NK-92 (cell line): ENCODE data around the gene TRIM38.
"Not testable (repeated sequence)": the region's sequence is repeated elsewhere in the genome, so short reads cannot be mapped to it uniquely, and the experiment has no call there.

ENCODE experiments used
- DNase-seq: peaks from one replicate; lab custom pipeline; 2025; ENCODE audit not compliant: unreplicated experiment; lab: John Stamatoyannopoulos, UW

The TRIM38 gene

DNA sequence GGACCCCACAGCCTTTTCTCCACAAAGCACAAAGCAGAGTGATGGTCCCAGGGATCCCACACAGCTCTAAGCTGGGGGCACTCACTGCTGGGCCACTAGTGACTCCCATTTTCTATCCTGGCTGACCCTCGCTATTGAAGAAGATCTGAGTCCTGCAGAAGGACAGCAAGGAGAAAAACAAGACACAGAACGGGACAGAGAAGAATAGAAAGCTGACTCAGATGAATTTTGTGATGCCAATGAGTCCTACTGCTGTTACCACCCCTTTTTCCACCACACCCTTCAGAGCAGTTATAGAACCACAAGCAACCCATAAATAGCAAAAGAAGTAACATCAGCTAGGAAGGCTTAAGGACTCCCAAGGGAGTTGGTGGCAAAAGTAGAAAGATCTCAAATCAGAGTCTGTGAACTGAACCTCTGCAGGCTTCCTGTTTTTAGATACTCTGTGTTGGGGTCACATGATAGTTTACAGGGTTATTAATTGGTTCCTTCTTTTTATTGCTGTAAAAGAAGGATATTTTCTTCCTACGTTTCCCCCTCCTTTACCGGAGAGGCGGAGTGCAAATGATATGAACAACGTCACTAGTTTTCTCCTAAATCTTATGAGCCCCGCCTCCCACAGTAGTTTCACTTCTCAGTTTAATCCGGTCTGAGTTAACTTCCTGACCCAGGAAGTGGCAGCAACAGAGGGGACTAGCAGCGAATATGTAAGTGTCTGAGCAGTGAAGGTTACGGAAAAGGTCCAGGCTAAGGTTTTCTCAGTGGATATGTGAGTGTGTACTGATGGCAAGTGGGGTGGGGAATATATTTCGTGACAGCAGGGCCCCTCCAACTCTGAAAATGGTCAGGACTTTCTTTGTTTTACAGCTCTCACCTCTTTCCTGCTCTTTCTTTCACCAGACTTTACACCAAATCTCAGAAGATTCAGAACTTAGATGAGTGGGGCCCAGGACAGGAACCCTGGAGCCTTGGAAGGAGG is at the start of gene TRIM38:
TSS of gene TRIM38 (plus strand) at position 654 of the 979 bp plus-strand sequence. CDS start 3,721 bp downstream, outside the sequence.
- no peak for DNase-seq

- no peak for DNase-seq
These were observed 48.9 kb upstream of the TRIM38 start for GRCh38 chr6:25913741-25914140.

- DNase-seq = no peak
These were observed 46.3 kb upstream of the TRIM38 start for GRCh38 chr6:25916330-25916729.

GRCh38 chr6:25916789-25917490 is 45.7 kb upstream of the TRIM38 start:
- no peak for DNase-seq

GRCh38 chr6:25918083-25918683 is 44.4 kb upstream of the TRIM38 start:
- DNase-seq = no peak

DNA sequence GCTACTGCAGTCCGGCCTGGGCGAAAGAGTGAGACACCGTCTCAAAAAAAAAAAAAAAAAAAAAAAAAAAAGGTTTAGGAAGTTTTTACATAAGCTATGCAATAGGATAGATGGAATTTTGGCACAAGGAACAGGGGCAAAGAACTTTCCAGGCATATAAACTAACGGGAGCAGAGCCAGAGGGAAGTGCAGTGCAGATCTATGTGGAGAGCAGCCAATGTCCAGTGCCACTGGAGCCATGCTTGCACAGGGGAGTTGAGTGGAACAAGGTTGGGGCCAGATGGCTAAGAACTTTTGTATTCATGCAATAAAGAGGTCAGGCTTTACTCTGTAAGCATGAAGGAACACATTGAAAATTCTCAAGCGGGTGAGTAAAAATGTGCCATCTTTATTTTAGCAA is 42.9 kb upstream of the TRIM38 start:
- DNase-seq = no peak

DNA sequence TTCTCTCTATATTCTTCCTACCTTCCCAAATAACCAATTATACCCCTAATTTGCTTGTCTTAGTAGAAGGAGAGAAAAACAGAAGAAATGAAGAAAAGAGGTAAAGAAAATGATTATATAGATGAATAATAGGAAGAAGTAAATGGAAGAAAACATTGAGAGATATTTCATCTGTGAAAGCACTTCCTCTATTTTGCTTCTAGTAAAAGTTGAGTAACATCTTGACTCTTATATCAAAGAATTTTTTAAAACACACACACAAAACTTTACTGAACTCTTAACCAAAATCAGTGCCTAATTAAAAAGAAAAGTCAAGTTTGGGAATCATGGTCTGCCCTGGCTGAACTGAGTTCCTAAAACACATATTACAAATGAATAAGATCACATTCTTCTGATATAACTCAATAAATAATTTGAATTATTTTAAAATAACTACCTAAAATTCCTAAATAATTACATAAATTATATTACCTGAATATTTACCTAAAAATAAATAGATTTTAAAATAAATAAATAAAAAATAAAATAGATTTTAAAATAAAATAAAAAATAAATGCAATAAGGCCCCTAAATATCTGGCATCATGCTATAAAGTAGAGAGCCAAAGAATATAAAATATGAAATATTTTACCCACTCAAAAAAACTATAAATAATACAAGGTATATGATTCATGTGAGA is 40.9 kb upstream of the TRIM38 start:
- no peak for DNase-seq

GRCh38 chr6:25922301-25922700 is 40.3 kb upstream of the TRIM38 start:
- no peak for DNase-seq

GRCh38 chr6:25925876-25926275 is 36.7 kb upstream of the TRIM38 start:
- DNase-seq = no peak

DNA sequence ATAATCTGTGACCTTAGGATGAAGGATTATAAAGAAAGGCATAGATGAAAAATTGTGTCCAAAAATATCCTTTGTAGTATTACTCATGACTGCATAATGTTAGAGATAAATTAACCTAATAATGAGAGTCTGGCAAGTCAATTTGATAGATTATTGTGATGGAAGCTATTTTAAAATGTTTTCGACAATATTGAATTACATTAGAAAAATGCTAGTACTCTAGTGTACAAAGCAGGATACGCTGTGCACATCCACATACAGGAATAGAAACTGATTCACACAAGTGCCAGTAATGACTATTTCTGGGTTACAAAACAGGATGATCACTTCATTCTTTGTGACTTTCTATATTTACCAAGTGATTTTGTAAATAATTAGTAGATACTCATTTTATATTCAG is 35.4 kb upstream of the TRIM38 start:
- no peak for DNase-seq

- no peak for DNase-seq
These were observed 34.8 kb upstream of the TRIM38 start for GRCh38 chr6:25927756-25928216.

DNA sequence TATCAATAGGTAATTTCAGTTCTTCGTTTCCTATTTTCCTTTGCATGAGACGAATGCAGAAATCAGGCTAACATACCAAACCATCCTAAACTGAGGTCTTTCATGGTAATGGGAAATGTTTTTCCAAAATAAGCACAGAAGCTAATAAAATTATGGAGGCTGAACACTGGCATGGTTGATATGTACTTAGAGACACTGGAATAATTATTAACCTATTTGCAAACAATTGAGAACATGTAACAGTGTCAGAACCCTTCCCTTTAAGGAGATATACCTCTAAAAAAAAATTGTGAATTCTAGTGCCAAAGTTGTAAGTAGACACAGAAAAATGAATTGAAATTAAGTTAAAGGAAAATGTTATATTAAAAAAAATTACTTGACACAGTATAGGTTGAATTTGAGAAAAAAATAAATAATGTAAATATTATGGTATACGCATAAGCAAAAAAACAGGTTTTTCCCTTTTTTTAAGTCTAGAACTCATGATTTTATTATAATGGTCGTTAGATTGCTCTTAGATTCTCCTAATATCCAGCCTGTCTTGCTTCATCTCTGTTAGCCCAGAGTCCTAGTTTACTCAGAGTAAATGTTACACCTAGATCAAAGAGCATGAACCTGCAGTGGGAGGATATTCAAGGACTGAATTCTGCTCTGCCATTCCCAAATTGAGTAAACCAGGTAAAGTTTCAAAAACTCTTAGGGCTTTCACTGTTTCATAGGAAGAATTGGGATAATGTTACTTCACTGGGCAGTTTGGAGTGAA is 33.9 kb upstream of the TRIM38 start:
- no peak for DNase-seq

DNA sequence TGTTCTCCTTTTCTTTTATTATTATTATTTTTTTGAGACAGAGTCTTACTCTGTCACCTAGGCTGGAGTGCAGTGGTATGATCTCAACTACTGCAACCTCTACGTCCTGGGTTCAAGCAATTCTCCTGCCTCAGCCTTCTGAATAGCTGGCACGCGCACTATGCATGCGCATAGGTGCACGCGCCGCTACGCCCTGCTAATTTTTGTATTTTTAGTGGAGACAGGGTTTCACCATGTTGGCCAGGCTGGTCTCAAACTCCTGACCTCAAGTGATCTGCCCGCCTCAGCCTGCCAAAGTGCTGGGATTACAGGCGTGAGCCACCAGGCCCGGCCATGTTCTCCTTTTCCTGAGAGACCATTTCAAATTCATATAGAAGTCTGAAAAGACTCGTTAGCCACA is 32.8 kb upstream of the TRIM38 start:
- DNase-seq = not testable (repeated sequence)

DNA sequence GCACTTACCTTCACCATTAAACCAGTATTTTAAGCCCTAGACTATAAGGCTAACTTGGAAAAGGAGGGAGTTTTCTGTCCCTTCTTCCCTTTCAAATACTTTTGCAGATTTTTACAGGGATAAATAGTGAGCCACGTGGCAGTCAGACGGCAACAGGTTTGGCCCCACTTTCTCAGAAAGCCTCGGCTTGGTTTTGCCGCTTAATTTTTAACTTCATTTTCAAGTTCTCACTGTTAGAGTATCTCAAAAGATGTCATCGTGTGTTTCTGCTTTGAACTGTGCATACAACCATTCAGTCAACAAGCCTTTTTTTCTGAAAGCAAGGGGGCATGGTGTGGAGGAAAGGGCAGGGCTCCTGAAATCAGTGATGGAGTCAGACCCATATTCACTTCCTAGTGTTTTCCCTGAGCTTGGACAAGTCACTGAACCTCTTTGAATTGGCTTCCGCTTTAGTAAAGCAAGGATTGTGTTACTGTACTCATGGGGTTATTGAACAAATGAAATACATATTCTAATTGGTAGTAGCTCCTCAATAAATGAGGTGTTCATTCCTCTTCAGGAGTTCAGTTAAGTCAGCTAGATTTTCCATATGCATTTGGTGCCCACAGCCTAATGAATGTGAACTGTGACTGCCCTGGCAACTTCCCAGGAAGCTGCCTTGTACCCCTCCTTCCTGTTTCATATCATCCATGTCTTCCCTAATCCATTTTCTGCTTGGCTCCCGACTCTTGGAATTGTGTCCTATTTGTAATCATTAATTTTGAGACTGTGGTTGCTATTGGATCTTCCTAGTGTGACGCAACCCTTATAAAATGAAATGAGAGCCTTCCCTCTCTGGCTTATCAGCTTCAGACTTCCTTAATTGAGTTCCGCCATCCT is 31.8 kb upstream of the TRIM38 start, which contains the start of gene SLC17A2:
TSS of gene SLC17A2 (minus strand) at position 160 of the 879 bp plus-strand sequence. CDS start 4,895 bp downstream, outside the sequence.
- DNase-seq = no peak

GRCh38 chr6:25931411-25931709 is 31.2 kb upstream of the TRIM38 start:
- DNase-seq = no peak

- DNase-seq = no peak
These were observed 28.4 kb upstream of the TRIM38 start for GRCh38 chr6:25934156-25934555.

GRCh38 chr6:25934735-25935313 is 27.8 kb upstream of the TRIM38 start:
- no peak for DNase-seq

GRCh38 chr6:25935953-25936352 is 26.6 kb upstream of the TRIM38 start:
- no peak for DNase-seq

DNA sequence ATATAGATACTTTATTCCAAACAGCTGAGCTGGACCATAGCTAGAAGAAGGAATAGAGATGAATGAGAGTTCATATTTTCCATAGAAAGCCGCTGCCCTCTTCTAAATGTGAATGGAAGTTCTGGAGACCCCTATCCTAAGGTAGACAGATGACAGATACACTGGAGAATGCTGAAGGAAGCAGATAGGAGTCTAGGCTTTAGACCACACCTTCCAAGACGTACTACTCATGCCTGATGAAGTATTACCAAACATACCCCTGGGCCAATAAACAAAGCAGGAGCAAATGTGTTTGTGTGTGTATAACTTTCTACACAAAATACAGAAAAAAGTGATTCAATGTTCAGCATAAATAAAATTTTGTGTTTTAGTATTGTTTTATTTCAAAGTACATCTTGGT is 23.0 kb upstream of the TRIM38 start:
- no peak for DNase-seq
